SHP77 treated with DMSO at 0.1 percent for 48 hours (cell line): ENCODE data around the gene MTG1.
"Not testable (repeated sequence)": the region's sequence is repeated elsewhere in the genome, so short reads cannot be mapped to it uniquely, and the experiment has no call there.

Source experiments
- DNase-seq: peaks from one replicate; lab custom pipeline; 2025; lab: John Stamatoyannopoulos, UW

MTG1 gene

DNA sequence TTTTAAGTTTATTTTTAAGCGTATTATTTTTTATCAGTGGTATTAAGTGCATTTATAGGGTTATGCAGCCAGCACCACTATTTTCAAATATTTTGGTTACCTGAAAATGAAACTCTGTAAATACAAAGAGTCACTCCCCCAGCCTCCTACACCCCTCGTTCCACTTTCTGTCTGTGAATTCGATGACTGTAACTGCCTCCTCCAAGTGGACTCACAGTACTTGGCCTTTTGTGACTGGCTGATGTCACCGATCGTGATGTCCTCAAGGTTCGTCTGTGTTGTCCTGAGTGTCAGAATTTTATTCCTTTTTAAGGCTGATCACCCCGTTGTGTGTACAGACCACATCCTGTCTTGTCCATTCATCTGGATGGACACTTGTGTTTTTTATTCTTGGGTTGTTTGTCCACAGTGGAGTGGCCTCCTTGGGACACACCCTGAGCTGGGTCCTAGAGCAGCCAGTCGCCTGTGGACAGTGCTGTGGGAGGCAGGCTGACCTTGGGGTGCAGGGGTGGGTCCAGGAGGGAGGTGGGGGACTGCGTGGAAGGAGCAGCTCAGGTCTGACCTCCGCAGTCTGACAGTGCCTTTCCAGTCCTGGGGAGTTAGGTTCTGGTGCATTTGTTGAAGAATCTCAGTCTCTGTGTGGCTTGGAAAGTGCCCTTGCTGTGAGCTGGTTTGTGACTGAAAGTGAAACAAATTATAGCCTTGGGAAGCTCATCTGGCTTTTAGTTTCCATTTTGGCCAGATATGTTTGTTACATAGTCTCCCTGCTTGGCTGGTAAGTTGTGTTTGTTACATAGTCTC, 6.9 kb downstream of the MTG1 start:
- no peak for DNase-seq

DNA sequence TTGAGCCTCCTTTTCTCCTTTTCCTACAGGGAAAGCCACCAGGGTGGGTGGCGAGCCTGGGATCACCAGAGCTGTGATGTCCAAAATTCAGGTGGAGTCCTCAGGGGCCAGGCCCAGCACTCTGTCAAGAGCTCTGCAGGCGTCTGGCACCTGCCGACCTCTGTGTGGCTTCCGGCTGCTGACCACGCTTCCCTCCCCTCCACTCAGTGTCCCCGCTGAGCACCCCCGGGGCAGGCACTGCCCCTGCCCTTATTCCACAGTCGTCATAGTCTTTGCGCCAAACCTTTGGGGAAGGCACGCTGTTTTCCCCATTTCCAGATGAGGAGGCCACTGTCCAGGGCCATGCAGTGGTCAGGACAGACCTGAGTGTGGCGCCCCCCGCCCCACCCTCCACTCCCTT, 7.5 kb downstream of the MTG1 start:
- DNase-seq = no peak

DNA sequence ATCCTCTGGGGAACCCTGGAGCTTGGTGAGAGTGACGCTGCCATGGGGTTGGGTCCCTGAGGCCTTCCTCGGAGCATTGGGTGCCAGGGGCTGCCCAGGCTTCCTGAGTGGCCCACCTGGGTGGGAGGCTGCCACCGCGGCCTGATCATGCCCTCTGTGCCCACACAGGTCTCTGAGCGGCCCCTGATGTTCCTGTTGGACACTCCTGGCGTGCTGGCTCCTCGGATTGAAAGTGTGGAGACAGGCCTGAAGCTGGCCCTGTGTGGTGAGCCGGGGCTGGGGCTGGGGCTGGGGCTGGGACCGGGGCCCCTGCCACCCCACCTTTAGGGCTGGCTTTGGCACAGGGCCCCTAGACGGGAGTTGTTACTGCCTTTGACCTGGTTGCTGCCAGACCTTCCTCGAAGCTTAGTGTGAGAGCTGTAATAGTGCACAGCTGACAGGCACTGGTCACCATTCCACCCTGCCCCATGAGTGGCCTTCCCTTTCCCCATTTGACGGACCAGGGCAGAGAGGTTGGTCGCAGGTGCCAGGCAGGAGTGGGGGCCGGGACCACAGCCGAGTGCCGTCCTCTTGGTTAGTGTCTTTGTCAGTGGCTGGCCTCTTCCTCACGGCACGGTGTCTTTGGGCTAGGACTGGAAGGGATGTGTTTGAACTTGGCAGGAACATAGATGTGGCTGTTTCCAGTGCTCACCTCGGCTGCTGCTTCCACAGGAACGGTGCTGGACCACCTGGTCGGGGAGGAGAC, 8.2 kb downstream of the MTG1 start:
- no peak for DNase-seq

DNA sequence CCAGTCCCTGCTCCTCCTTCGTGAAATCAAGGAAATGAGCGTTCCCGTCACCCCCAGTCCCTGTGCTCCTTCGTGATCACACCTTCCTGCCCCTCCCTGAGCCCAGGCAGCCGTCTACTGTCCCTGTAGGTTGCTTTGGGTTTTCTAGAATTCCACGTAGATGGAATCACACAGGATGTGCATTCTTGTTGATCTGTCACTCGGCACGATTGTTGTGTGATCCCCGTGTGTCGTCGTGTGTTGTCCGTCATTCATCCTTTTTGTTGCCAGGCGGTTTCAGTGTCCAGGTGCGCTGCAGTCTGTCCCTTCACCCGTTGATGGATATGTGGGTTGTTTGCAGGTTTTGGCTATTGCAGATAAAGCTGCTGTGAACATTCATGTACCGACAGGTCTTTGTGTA, 9.4 kb downstream of the MTG1 start:
- DNase-seq = no peak

DNA sequence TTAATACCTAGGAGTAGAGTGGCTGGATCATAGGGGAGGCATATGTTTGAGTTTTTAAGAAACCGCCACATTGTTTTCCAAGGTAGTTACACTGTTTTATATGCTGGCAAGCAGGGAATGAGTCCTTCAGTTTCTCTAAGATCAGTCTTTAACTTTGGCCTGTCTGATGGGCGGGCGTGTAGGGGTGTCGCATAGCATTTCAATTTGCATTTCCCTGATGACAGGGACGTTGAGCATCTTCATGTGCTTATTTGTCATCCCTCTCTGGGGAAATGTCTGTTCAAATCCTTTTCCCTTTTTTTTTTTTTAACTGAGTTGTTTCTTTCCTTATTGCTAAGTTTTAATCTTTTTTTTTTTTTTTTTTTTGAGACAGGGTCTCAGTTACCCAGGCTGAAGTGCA, 9.8 kb downstream of the MTG1 start:
- no peak for DNase-seq

DNA sequence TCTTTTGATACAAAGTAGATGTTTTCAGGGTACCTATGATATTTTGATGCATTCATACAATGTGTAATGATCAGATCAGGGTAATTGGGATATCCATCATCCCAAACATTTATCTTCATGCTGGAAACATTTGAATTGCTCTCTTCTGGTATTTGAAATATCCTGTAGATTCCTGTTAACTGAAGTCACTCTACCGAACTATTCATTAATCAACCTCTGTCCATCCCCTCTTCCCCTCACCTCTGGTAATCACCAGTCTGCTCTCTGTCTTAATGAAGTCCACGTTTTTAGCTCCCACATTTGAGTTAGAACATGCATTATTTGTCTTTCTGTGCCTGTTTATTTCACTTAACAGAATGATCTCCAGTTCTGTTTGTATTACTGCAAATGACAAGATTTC, 11.3 kb downstream of the MTG1 start:
- no peak for DNase-seq

DNA sequence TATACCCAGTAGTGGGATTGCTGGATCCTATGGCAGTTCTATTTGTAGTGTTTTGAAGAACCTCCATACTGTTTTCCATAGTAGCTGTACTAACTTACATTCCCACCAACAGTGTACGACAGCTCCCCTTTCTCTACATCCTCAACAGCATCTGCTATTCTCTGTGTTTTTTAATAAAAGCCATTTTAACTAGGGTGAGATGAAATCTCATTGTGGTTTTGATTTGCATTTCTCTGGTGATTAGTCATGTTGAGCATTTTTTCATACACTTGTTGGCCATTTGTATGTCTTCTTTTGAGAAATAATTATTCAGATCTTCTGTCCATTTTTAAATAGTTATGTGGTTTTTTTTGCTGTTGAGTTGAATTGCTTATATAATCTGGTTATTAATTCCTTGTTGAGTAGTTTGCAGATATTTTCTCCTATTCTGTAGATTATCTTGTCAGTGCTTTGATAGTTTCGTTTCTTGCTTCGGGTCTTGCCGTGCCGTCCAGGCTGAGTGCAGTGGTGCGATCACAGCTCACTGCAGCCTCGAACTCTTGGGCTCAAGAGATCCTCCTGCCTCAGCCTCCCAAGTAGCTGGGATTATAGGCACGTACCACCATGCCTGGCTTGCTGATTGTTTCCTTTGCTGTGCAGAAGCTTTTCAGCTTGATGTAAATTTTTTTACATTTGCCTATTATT, 12.0 kb downstream of the MTG1 start:
- no peak for DNase-seq

DNA sequence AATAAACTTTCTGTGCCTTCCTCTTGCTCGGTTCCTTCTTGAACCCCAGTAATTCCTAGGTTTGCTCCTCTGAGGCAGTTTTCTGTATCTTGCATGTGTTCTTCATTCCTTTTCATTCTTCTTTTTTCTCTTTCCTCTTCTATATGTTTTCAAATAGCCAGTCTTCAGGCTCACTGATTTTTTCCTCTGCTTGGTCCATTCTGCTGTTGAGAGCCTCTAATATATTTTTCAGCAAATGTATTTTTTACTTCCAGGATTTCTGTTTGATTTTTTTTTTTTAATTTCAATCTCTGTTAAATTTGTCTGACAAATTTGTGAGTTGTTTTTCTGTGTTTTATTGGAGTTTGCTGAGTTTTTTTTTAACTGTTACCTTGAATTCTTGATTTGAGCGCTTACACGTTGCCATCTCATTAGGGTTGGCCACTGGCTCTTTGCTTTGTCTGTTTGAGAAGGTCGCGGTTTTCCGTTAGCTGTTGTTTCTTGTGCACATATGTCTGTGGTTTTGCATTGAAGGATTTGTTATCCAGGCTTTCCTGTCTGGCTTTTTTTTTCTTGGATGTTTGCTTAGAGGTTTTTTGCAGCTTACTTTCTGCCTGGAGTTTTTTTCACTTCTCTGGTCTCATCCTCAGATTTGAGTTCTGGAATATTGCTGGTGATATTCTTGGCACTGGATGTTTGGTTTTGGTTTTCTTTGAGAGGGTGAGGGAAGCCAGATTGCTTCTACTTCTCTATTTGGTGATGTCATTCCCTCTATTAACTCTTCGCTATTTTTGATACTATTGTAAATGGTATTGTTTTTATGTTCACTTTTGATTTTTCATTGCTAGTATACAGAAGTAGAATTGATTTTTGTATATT, 17.8 kb downstream of the MTG1 start:
- DNase-seq = no peak

DNA sequence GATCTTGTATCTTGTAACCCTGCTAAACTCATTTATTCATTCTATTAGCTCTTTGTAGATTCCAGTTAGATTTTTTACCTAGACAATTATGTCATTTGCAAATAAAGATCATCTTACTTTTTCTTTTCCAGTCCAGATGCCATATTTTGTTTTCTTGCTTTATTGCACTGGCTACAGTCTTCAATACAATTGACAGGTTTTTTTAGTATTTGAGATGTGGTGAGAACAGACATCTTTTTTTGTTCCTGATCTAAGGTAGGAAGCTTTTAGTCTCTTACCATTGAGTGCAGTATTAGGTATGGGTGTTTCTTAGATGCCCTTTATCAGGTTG, 18.4 kb downstream of the MTG1 start:
- DNase-seq = no peak

DNA sequence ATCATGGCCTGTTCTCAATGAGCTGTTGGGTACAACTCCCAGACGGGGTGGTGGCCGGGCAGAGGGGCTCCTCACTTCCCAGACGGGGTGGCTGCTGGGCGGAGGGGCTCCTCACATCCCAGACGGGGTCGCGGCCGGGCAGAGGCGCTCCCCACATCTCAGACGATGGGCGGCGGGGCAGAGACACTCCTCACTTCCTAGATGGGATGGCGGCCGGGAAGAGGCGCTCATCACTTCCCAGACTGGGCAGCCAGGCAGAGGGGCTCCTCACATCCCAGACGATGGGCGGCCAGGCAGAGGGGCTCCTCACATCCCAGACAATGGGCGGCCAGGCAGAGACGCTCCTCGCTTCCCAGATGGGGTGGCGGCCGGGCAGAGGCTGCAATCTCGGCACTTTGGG, 20.4 kb downstream of the MTG1 start:
- not testable (repeated sequence) for DNase-seq

DNA sequence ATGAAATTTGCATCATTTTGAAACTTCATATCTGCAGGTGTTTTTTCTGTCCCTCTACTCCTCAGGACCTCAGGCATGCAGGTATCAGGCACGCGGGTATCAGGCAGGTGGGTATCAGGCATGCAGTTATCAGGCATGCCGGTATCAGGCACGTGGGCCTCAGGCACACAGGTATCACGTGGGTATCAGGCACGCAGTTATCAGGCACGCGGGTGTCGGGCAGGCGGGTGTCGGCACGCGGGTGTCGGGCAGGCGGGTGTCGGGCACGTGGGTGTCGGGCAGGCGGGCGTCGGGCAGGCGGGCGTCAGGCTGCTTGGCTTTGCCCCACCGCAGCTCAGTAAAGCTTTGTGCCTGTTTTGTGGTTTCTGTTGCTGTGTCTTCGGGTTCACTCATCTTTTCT, 21.8 kb downstream of the MTG1 start:
- DNase-seq = no peak

DNA sequence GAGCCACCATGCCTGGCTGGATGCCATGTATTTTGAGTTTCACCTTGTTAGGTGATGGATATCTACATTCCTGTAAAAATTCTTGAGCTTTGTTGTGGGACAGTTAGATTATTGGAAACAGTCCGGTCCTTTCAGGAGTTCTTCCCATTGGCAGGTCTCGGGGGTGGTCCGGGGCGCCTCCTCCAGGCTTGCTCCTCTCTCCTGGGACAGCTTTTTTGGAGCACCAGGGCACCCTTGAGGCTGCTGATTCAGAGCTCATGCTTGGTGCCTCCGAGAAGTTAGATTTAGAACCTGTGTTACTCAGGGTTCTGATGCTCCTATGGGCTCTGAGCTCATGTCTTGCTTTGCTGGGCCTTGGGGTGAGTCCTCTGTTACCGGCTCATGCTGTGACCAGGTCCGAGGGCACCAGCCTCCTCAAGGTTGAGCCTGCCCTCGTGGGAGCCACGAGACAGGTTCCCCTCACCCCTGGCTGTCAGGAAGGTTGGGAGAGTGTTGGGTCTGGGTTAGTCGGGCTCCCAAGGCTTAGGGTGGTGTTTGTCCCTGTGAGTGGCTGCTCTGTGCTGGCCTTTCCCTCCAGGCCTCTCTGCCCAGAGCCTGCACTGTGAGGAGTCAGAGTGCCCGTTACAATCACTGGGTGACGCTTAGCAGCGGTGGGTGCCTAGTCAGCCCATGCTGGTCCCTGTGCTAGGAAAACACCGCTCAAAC, 24.5 kb downstream of the MTG1 start:
- no peak for DNase-seq

DNA sequence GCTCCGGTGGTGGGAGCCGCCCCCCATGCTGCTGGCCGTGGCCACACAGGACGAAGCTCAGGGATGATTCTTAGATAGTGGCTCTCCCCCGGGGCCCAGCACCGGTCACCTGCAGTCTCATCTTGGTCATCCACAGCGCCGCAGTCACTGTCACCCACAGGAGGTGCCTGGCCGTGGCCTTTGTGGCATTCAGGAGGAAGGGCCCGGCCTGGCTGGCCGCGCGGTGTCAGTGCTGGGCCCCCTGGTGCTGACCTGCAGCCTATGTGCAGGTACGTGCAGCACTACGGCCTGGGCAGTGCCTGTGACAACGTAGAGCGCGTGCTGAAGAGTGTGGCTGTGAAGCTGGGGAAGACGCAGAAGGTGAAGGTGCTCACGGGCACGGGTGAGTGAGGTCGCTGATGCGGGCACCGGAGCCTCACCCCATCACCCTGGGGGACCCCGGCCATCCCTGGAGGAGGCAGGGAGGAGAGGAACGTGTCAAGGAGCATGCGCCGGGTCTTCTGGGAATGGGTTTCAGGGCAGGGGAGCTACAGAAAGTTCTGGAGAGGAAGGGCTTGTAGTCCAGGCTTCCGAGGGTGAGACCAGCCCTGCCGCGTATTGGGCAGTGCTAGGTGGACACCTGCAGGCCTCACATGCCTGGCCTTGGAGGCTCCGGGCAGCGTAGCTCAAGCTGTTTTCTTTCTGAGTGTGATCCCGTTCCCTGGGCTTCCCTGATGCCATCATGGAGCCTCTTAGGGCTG, 25.4 kb downstream of the MTG1 start:
- DNase-seq = no peak

DNA sequence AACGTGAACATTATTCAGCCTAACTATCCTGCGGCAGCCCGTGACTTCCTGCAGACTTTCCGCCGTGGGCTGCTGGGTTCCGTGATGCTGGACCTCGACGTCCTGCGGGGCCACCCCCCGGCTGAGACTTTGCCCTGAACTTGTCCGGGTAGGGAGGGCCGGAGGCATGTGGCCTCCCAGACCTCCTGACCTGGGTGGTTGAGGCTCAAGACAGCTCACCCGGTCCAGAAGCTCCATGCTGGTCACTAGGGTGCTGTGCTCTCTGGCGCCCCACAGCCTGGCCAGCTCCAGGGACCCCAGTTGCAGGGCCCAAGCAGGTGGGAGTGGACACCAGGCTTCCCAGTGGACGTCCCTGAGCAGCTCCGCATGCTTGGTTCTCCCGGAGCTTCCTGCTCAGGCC, 26.1 kb downstream of the MTG1 start:
- DNase-seq = no peak

DNA sequence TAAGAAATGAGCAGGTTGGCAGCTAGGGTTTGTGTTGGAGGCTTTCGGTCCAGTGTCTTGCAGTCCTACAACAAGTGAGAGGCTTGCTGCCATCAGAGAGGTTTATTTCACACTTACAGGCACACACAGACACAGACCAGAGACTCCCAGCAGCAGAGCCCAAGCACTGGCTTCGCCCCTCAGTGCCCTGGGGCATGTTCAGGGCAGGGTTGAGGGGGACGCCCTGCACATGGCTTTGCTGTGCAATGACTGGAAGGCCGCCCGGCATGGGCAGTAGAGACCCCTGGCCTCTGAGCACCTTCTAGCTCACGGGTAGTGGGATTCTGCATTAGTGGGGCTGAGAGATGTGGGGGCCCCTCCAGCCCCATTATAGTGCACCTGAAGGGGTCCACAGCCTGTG, 26.6 kb downstream of the MTG1 start:
- no peak for DNase-seq

DNA sequence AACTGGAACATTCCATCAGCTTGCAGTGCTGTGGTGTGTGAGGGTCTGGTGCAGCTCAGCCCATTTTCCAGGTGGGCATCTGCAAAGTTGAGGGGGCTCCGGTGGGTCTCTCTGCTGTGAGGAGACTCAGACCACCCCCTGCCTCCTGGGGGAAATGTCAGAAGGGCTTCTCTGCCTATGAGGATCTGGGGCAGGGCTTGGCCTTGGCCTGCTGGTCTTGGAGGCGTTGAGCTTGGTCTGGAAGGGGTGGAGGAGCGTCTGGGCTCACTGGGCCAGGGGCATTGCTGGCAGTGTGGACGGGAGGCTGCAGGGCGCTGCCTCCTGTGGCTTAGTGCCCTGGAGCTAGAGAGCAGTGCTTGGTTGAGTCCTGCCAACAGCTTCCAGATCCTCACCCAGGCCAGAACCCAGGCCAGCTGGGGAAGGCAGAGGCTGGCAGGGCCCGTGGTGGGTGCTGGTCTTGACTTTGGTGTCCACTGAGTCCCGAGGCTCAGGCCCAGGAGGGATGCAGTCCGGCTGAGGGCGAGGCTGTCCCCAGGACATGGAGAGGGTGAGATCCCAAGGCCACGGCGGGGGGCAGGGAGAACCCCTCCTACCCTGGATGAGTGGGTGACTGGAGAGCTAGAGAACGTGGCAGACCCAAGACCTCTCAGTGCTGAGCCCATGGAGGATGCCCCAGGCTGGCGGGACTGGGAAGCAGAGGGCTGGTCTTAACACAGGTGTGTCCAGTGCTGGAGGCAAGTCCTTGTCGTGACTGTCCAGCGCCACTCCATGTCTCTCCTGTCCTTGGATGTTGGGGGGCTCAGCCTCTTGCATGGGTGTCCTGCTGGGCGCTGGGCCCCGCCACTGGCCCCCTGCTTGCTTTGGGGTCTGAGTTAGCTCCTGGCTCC, 27.6 kb downstream of the MTG1 start:
- DNase-seq = no peak

DNA sequence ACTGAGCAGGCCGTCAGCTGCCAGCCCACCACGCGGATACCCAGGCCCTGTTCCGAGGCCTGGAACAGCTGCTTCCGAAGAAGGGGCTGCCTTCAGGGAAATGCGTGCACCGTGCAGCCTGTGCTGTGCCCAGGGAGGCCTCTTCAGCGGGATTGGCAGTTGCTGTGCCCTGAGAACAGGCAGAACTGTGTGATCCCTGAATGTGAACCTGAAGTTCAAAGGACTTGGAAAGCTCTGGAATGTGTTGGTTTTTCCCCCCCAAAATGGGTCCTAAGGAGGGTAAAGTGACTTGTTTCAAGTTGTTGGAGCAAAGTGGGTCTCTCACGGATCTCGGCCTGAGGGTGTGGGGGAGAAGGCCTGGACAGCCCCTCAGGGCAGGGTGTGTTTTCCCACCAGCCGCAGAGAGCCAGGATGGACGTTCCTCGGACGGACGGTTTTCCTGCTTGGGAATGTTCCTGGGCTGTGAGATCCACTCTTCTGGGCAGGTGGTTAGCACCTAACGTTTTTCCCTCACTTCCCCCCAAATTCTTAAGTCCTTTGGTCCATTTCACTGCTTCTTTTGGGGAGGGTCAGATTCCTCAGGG, 28.4 kb downstream of the MTG1 start:
- DNase-seq = no peak

DNA sequence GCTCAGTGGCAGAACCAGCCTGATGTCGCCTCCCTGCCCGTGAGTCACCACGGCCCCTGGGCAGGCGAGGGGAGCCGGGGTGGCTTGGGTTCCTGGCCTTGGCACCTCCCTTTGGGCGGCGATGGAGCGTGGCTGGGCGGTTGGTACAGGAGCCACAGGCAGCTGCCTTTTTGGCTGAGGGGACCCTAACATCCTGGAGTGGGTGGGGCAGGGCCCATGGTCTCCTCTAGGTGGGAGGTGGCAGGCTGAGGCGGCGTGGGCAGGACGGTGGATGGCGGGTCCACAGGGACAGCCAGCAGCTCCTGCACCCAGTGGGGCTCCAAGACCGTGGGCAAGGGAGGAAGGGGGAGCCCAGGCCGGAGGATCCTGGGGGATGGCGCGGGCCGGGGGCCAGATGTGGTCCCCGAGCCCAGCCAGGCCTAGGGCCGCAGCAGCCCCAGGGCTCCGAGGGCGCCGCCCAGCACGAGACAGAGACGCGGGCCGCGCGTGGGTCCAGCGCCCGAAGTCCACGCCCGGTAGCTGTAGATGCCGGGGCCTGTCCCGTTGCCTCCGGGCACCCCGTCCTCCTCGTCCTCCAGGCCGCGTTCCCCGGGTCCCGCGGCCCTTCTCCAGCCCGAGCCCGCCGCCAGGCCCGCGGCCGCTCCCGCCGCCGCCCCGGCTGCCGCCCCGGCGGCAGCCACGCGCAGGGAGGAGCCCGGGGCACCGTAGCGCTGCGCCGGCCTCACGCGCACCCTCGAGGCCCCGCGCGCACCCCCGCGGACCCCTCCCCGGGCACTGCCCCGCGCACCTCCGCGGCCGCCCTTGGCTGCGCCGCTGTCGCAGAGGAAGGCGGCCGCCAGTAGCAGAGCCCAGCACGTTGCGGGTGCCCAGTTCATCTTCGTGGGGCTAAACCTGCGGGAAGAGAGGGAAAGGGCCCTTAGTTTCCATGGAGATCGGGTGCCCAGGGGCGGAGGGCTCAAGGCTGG, 29.1 kb downstream of the MTG1 start:
- no peak for DNase-seq
